Stimulated activated CD8-positive, alpha-beta memory T cell treated with anti-CD3 and anti-CD28 coated beads, Interleukin-15, amount 100 ng/mL, for 4 hours (primary cell): ENCODE results near the gene GRAP.
A peak's percentile ranks its signal among the peaks of the same experiment; 100 is the strongest.
"Not testable (repeated sequence)": the region's sequence is repeated elsewhere in the genome, so short reads cannot be mapped to it uniquely, and the experiment has no call there.

Source experiments
- DNase-seq, 2 donors: peaks; one replicate each; pipeline ENCODE4 v3.0.0-alpha.2; 2020; ENCODE audit warnings: low read depth in 2 of 2

The GRAP gene

GRCh38 chr17:19046782-19047375 lies at the start of gene GRAP:
GRAP (minus strand) TSS chr17:19046957; CDS start chr17:19046926, 31 bp downstream.
- not testable (repeated sequence) for DNase-seq

DNA sequence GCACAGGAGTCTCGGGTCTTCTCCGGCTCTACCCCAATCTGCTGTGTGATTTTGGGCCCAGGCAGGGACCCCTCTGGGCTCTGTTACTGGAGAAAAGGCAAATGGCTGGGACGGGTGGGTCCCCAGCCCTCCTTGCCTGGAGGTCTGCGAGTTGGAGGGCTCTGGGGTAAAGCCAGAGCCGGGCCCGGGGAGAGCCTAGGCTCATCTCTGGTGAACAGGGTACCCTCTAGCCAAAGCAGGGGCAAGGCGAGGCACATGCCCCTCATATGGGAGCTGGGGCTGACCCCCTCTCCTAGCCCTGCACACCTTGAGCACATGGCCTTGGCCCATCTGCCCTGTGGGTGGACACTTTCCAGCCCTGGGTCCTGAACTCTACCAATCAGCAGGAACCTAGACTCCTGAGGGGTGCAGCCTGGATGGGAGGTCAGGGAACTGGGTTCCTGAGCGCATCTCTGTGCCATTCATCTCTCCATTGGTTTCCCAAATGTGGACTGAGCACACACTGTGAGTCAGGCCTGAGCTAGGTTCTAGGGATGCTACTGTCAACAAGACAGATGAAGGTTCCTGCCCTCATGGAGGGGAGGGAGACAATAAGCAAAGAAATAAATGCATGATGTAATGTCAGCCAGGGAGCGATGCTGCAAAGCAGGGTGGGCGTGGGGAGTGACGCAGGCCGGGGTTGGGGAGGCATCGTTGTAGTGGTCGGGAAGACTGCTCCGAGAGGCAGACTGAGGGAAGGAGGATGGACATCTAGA lies 47.1 kb upstream of the GRAP start:
- not testable (repeated sequence) for DNase-seq

DNA sequence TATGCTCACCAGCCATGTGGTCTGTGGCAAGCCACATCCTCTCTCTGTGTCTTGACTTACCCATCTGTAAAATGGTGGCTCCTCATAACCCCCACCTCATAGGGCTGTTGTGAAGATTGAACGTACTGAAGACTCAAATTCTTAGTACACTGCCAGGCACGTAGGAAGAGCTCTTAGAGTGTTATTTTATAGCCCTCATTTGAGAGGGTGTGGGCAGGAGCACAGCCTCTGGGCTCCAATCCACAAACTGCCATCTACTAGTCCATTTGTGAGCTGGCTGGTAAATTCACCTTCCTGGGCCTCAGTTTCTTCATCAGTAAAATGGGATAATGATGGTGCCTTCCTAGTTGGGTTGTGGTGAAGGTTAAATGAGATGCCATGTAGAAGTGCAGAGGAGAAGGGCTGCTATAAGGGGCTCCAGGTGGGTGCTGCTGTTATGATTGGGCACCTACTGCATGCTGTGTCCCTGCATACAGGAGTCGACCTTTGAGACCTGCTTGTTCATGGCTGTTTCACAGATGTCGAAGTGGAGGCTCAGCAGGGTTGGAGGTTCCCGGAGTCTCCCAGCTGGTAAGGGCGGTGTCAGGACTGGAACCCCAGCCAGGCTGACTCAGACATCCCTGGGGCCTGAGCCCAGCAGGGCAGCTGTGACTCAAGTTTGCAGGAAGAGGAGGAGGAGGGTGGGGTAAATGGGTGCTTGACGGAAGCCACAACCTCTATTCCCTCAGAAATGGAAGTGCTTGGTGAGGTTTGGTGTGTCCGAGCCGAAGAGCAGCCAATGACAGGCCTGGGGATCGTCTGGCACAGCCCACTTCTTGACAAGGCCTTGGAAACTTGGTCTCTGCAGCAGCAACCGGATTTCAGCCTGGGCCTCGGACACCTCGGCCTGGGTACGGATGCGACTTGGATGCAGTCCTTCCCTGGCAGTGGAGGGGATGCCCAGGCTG lies 46.3 kb upstream of the GRAP start:
- not testable (repeated sequence) for DNase-seq

GRCh38 chr17:19090058-19090772 lies 43.5 kb upstream of the GRAP start:
- not testable (repeated sequence) for DNase-seq

DNA sequence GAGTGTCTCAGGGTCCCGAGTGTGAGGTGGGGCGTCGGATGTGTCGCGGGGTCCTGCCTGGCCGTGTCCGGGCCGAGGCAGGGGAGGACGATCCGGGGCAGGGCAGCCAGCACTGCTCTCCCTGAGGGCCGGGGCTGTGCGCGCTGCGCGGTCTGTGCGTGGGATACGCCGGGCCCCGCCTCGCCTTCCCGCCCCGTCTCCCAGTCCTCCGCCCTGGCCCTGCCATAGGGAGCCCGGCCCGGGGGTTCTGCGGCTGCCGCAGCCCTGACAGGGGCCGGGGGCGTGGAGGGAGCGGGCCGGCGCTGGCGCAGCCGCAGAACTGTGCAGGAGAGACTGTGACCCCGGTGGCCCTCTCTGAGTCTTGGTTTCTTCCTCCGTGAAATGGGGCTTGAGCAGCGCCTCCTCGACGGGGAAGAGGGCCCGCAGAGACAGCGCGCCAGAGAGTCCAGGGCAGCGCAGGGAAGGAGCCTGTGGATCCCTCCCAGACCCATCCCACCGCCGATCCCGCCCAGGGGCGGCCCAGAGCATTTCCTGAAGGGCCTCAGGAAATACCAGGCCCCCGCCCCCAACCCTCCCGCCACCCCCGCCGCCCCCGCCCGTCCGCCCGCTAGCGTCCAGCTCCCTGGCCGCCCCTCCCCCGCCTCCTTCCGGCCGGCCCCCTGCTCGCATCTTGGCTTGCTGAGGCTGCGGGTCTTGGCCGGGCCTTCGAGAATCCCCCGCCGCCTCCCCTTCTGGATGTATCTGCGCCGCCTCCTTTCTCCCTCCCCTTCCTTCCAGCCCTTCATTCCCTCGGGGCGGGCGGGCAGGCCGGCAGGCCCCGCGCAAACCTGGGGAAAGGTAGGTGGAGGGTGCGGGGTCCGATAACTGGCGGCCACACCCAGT lies 42.3 kb upstream of the GRAP start:
- DNase-seq = not testable (repeated sequence)

GRCh38 chr17:19077386-19077785 lies 30.6 kb upstream of the GRAP start:
- DNase-seq = not testable (repeated sequence)

- not testable (repeated sequence) for DNase-seq
Measured at GRCh38 chr17:19076398-19077192, 29.8 kb upstream of the GRAP start.

DNA sequence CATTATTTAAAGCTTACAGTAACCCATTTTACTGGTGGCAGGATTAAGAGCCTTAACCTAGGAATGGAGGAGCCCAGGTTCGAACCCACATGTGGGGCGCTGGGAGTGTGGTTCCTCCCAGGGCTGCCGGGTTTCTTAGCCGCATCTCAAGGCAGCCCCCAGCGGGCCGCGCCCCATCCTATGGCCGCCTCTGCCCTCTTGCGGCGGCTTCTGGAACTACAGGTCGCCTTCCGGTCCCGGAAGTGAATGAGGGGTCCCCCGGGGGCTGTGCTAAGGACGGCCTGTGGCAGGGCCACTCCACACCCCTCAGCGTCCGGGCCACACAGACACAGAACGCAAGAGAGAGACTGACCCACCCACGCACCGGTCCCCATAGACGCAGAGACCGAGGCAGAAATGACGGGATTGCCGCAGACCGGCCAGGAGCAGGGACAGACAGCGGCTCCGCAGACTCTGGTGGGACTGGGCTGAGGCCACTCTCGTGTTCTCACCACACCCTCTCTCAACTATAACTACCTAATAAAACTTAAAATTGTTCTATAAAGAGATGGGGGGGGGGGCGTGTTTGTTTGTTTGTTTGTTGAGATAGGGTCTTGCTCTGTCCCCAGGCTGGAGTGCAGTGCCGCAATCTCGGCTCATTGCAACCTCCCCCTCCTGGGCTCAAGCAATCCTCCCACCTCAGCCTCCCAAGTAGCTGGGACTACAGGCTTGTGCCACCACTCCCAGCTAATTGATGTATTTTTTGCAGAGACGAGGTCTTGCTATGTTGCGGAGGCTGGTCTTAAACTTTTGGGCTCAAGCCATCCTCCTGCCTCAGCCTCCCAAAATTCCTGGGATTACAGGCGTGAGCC lies 23.8 kb upstream of the GRAP start:
- DNase-seq = not testable (repeated sequence)

GRCh38 chr17:19064378-19064777 lies 17.6 kb upstream of the GRAP start:
- DNase-seq = not testable (repeated sequence)

- peak; percentile 53 to 67 for DNase-seq
Measured at GRCh38 chr17:19063326-19063956, 16.7 kb upstream of the GRAP start.

DNA sequence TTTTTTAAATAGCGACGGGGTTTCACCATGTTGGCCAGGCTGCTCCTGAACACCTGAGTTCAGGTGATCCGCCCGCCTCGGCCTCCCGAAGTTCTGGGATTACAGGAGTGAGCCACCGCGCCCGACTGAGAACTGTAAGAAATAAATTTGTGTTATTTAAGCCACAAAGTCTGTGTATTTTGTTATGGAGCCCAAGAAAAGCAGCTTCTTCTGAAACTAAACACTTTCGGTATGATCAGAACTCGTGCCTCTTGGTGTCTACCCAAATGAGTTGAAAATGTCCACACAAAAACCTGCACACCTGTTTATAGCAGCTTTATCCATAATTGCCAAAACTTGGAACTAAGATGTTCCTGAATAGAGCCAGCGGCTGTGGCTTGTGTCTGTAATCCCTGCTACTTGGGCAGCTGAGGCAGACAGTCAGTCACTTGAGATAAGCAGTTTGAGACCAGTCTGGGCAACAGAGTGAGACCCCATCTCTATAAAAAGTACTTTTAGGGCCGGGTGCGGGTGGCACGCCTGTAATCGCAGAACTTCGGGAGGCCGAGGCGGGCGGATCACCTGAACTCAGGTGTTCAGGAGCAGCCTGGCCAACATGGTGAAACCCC lies 16.1 kb upstream of the GRAP start:
- not testable (repeated sequence) for DNase-seq

- DNase-seq = peak in 1 of 2 donors; percentile 73
Measured at GRCh38 chr17:19062009-19062717, 15.4 kb upstream of the GRAP start.

DNA sequence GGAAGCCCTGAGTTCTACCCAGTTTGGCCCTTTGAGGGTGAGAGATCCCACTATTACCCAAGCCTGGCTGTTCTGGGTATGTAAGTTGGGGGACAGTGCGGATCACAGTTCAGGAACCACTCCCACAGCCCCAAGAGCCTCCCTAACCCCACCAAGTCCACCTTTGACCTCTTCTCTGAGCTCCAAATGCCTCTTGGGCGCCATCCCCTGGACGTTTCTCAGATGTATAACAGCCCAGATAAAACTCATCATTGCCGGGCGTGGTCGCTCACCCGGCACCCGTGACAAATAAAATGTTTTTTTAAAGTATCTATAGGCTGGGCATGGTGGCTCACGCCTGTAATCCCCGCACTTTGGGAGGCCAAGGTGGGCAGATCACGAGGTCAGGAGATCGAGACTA lies 8.7 kb upstream of the GRAP start:
- not testable (repeated sequence) for DNase-seq

DNA sequence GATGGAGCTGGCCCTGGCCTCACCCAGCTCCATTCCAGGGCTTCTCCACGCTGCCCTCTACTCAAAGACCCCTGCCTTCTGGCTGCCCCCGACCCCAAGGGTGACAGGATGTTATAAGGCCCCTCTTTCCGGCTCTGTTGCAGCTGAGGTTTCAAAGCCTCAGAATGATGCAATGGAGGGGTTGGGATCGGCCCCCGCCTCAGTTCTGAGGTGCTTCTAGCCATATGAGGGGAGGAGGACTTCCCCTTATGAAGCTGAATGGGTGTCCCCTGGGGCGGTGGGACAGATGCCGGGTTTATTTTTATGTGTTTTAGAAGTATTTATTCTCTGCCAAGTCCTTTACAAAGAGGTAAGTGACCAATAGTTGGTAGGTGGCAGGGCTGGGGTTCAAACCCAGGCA lies 2.1 kb upstream of the GRAP start:
- DNase-seq = not testable (repeated sequence)

DNA sequence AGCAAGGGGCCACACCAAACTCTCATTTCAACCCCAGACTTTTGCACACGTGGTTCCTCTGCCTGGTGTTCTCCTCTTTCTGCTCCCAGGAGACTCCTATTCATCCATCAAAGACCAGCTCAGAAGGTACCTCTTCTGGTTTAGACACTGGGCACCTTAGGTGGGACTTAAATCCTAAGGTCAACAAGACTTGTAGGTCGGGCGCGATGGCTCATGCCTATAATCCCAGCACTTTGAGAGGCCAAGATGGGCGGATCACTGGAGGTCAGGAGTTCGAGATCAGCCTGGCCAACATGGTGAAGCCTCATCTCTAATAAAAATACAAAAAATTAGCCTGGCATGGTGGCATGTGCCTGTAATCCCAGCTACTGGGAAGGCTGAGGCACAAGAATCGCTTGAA lies 753 bp upstream of the GRAP start:
- DNase-seq = not testable (repeated sequence)

DNA sequence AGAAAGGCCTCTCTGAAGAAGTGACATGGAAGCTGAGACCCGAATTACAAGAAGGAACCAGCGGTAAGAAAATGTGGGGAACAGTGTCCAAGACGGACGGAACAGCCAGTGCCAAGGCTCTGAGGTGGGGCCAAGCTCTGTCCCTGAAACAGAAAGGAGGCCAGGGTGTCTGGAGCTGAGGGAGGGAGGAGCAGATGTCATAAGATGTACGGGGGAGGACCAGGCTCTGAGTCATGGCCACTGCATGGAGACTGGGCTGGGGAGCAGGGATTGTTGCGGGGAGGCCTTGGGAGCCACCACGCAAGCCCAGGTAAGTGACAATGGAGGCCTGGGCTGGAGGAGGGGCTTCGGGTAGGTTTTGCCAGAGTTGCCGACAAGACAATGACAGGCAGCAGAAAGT lies 2.1 kb downstream of the GRAP start:
- DNase-seq = not testable (repeated sequence)

DNA sequence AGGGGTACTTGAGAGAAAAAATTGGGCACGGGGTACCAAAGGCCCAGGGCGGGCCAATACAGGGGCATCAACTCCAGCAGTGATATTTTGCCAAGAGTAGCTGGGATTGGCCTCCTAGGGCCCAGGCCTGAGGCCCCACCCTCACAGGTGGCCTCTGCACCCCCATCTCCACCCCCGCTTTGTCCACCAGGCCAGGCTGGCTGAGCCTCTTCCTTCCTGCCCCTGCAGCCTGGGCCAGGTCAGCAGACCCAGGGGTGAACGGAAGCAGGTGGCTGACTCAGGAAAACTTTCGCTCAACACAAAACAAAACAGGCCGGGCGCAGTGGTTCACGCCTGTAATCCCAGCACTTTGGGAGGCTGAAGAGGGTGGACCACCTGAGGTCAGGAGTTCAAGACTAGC lies 3.7 kb downstream of the GRAP start:
- DNase-seq = not testable (repeated sequence)
